Fibroblast of skin of abdomen (primary cell): ENCODE measurements around the gene PRPF38B. TPM values are rescaled to one million over a fixed set of nuclear protein-coding genes. Genes with fewer than 3 reads are reported as not detected.
"Not testable (repeated sequence)": the region's sequence is repeated elsewhere in the genome, so short reads cannot be mapped to it uniquely, and the experiment has no call there.

ENCODE experiments used
- DNase-seq: peaks from one replicate; pipeline ENCODE4 v3.0.0-alpha.2; 2013
- polyA plus RNA-seq, 2 experiments: library from polyadenylated mRNA; unstranded; fragments of 120-200 nt; gene quantifications; one replicate each; pipeline ENCODE4 v1.2.1, GENCODE V29; 2013; ENCODE audit not compliant: insufficient read length in 2 of 2

Gene PRPF38B, protein sequence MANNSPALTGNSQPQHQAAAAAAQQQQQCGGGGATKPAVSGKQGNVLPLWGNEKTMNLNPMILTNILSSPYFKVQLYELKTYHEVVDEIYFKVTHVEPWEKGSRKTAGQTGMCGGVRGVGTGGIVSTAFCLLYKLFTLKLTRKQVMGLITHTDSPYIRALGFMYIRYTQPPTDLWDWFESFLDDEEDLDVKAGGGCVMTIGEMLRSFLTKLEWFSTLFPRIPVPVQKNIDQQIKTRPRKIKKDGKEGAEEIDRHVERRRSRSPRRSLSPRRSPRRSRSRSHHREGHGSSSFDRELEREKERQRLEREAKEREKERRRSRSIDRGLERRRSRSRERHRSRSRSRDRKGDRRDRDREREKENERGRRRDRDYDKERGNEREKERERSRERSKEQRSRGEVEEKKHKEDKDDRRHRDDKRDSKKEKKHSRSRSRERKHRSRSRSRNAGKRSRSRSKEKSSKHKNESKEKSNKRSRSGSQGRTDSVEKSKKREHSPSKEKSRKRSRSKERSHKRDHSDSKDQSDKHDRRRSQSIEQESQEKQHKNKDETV
- polyA plus RNA-seq (2013, experiment 1 of 2; ENCODE audit: insufficient read length) = 34.6 TPM
- polyA plus RNA-seq (2013, experiment 2 of 2; ENCODE audit: insufficient read length) = 32.8 TPM

DNA sequence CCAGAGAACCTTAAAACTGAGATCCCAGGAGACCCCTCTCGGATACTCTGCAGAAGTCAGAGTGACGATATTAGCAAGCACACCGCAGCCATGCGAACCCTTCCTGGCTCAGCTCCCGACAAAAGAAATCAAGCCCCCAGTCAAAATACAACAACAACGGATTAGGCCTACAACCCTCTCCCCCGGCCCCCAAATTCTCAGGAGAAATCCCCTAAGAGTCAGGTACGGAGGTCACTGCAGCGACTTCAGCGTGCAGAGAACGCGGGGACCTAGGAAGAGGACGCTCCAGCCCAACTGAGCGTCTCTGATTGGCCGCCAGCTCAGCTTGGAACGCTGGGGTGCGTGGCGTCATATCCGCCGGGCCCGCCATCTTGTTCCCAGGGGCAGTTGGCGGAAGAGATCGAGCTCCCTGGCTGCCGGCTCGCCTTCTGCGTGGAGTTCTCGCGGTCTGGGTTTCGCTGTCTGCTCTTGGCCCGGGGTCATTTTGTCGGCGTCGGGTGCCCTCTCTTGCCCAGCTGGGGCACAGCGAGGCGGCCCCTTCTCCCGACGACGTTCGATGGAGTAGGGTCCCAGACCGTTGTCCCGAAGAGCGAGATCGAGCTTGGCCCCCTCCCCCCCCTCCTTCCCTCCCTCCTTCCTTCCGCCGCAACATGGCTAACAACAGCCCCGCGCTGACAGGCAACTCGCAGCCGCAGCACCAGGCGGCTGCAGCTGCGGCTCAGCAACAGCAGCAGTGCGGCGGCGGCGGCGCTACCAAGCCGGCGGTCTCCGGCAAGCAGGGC lies at the start of gene PRPF38B:
TSS of gene PRPF38B (plus strand) at position 369 of the 782 bp plus-strand sequence. CDS start at position 651, 282 bp downstream.
- peak; percentile 91 for DNase-seq

DNA sequence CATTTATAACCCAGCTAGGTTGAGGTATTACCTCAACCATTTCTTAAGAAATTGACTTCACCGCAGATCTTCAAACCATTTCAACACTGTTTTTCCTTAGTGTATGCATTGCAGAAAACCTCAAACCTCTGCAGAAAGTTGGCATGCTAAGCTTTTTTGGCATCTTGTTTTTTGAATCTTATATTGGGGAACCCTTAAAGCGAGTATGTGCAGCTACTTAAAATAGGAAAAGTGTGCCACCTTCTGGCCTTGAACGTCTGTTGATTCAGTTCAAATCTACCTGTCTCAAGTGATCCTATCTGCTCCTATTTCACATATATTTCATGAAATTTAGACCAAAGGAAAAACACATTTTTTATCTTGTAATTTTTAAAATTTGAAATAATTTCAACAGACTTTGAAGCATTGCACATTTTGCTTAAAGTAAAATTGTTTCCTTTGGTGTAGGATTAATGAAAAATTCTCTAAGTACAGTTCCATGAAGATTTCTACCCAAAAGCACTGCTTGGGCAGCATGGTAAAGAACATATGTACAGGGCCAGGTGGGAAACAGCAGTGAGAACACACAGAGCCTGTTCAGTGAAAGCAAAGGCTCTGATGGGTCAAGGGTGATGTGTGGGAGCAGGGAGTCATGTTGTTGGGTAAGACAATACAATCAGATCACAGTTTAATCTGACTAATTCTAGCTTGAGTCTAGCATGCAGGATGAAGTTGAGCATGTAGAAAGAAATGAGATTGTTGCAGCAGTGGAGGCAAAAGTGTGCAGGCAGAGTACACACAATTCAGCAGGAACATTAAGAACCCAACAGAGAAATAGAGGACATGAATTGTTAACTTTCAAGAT lies 48.4 kb upstream of the PRPF38B start:
- peak; percentile 66 for DNase-seq

DNA sequence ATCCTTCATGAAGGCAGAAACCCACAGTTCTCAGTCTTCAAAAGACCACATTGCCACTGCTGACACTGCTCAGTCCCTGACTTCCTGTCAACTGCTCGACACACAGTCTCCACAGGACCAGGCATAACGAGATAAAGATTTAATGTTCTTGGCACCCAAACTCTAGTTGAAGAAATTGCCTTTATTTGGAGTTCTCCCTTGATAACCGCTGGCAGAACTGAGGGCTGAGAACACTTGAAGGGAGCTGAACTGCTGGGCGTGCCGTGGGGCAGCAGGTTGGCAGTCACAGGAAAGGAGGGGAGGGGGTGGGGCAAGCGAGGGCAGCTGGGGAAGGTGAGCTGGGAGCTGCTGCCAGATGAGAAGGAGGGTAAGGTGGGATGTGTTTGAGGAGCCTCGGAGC lies 47.1 kb upstream of the PRPF38B start:
- no peak for DNase-seq

DNA sequence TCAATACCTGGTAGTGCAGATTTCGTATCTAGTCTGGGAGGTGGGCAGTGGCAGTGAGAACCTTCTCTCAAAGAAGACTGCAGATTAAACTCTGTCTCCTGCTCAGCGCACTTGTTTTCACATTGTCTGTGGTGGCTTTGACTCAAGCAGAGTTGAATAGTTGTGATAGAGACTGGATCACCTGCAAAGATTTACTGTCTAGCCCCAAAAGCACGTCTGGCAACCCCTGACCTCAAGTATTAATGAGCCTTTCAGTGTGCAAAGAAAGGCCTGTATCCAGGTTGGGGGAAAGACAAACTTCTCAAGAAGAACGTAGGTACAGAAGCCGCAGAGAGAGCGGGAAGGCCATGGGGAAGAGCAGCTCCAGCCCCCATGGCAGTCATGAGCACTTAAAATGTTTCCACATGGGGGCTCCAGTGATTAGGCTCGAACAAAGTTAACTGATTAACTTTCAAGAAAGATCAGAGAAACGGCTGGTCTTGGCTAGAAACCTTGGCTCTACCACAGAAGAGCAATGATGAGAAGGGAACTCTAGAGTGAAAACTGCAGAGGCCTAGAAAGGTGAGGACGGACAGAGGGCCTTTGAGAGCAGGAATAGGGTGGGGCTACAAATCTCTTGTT lies 46.4 kb upstream of the PRPF38B start:
- DNase-seq = no peak

DNA sequence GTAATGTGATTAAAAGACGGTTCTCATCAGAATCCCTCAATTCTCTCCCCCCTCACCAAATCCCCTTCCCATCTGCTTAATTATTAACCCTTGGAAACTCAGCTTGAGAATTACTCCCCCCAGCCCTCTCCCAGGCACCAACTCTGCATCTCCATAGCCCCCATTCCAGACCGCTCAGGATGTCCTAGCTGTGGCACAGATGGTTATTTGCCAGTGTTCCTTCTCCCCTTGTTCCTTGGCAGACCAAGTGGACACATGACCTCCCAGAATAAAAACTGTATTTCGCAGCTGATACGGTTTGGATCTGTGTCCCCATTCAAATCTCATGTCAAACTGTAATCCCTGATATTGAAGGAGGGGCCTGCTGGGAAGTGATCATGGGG lies 45.9 kb upstream of the PRPF38B start:
- DNase-seq = no peak

DNA sequence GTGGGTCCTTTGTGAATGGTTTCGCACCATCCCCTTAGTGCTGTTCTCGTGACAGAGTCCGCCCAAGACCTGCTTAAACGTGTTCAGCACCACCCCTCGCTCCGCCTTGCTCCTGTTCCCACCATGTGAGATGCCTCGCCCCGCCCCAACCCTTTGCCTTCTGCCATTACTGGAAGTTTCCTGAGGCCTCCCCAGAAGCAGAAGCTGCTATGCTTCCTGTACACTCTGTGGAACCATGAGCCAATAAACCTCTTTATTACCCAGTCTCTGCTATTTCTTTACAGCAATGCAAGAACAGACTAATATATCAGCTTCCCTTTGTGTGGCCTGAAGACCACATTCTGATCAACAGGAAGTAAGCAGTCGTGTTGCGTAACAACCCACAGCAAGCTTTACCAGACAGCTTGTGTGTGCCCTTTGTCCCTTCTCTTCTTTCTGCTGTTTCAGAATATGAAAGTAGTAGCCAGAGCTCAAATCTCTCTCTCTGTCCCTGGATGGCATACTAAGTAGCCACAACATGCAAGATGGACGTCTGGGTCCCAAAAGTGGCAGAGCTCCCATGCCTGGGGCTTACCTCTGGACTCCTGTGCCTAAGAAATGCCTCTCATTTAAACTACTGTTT lies 45.4 kb upstream of the PRPF38B start:
- DNase-seq = peak; percentile 72

DNA sequence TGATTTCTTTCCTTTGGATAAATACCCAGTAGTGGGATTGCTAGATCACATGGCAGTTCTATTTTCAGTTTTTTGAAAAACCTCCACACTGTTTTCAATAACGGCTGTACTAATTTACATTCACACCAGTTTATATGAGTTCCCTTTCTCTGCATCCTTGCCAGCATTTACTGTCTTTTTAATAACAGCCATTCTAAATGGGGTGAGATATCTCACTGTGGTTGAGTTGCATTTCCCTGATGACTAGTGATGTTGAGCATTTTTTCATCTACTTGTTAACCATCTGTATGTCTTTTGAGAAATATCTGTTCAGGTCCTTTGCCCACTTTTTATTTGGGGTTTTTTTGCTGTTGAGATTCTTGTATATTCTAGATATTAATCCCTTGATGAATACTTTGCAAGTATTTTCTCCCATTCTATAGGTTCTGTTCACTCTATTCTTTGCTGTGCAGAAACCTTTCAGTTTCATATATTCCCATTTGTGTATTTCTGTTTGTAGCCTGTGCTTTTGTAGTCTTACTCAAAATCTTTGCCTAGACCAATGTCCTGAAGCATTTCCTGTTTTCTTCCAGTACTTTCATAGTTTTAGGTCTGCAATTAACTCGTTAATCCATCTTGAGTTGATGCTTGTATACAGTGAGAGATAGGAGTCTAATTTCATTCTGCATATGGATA lies 38.5 kb upstream of the PRPF38B start:
- no peak for DNase-seq

DNA sequence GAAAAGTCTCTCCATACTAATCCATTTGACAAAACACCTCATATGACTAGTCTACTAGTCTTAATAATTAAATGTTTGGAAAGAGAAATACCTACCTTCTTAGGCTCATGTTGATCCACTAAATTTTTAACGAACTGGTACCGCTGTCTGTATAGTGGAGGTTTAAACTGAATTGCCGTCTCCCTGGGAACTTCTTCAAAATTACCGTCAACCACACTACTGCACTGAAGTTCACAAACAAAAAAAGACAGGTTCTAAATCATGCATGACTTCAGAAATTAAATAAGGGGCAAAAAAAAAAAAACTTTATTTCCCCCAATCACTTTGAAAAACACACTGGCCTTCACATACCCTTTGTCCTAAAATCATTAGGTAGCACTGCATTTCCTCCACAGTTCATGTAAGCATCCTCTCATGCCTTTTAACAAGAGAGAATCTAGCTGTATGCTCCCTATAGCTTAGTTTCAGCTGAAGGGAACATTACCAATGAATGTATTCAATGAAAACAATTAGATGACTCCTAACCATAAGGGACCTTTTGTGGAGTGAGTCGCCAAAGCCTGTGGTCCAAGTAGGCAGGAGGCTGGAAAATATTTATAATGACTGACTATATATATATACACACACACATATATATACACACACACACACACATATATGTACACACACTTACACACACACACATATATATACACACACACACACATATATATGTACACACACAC lies 34.6 kb upstream of the PRPF38B start:
- peak; percentile 5 for DNase-seq

DNA sequence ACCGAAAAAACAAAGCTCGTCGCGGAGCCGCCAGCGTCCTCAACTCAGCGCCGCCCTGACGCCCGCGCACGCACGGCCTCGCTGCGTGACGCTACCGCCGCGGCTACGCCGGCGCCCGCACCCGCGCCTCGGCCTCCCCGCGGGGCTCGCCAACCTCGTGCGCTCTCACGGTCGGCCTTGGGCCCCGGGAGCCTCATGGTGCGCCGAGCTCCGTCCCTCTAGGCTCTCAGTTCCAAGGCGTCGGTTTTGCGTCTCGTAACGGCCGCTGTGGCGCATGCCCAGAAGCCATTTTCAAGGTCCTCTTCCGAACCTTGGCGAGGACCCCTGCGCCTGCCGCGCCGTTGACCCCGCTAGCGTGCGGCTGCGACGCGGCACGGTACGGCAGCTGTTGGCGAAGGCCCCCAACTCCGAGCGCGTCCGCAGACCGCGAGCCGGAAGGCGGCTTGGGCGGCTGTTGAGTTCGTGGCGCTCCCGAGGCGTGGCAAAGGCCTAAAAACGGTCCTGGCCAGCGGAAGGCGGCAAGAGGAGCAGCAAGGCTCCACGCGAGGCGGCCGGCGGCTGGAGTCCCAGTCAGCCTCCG lies 31.0 kb upstream of the PRPF38B start, which contains the start of gene HENMT1:
TSS of gene HENMT1 (minus strand) at position 64 of the 580 bp plus-strand sequence. CDS start 1,209 bp downstream, outside the sequence.
- peak; percentile 74 for DNase-seq

DNA sequence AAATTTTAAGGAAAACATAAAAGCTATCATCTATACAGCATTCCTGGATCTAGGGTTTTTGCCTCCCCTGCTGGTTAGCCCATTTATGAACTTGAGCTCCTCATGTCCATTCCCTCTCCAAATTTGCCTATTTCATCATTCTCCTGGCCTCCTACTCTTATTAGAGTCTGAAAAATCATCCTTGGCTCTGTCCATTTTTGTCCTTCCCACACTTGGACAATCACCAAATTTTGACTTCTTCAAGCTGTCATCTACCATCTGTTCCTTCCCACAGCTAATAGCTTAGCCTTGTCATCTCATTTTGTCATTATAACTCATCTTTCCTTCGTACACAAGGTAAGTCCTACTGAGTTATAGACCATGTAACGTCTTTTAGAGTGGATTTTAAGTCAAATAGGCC lies 29.0 kb upstream of the PRPF38B start:
- DNase-seq = no peak

DNA sequence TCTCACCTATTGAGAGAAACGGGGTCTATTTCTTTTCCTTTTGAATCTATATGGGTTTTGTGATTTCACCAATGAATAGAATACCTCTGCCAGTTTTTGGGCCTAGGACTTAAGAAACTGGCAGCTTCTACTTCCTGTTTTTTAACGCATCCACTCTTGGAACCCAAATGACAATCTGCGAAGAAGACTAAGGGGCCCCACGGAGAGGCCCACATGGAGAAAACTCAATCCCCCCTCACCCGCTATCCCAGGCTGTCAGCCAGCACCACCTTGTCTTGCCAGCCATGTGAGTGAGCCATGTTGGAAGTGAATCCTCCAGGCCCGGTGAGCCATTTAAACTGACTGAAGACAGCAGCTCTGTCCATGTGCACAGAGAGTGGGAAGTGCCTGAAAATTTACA lies 27.6 kb upstream of the PRPF38B start:
- DNase-seq = no peak

DNA sequence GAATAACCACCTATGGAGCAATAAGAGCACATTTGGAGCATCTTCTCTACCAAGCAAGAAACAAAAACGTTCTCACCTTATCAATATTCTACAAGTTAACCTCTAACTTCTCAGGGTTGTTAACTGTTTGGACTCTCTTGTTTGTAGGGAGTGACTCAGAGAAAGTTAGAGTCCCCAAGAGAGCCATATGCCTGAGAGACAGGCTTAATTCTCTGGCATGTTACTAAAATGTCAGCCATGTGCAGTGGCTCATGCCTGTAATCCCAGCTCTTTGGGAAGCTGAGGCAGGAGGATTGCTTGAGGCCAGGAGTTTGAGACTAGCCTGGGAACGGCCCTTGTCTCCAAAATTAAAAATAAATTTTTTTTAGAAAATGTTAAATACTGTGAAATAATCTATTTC lies 27.0 kb upstream of the PRPF38B start:
- no peak for DNase-seq

DNA sequence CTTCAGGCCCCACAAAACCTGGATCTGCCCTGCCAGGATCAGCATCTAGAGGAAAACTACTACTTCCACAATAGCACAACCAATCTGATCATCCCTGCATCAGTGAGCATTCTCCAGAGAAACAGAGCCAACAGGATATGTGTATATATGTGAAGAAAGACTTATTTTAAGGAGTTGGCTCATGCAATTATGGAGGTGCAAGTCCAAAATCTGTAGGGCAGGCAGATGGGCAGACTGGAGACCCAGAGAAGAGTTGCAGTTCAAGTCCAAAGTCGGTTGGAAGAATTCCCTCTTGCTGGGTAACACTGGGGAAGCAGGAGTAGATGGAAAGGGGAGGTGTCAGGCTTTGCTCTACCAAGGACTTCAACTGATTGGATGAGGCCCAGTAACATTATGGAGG lies 26.3 kb upstream of the PRPF38B start:
- no peak for DNase-seq

DNA sequence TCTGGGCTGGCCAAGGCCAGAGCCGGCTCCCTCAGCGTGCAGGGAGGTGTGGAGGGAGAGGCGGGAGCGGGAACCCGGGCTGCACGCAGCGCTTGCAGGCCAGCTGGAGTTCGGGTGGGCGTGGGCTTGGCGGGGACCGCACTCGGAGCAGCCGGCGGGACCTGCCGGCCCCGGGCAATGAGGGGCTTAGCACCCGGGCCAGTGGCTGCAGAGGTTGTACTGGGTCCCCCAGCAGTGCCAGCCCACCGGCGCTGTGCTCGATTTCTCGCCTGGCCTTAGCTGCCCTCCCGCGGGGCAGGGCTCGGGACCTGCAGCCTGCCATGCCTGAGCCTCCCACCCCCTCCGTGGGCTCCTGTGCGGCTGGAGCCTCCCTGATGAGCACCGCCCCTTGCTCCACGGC lies 24.7 kb upstream of the PRPF38B start:
- not testable (repeated sequence) for DNase-seq

DNA sequence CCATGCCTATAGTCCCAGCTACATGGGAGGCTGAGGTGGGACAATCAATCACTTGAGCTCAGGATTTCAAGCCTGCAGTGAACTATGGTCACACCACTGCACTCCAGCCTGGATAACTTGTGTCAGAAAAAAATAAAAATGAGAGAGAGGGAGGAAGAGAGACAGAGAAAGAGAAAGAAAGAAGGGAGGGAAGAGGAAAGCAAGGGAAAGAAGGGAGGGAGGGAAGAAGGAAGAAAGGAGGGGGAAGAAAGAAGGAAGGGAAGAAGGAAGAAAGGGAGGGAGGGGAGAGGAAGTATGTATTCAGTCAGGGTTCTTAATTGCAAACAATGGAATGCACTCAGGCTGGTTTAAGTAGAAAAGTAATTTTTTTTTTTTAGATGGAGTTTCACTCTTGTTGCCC lies 23.3 kb upstream of the PRPF38B start:
- no peak for DNase-seq

DNA sequence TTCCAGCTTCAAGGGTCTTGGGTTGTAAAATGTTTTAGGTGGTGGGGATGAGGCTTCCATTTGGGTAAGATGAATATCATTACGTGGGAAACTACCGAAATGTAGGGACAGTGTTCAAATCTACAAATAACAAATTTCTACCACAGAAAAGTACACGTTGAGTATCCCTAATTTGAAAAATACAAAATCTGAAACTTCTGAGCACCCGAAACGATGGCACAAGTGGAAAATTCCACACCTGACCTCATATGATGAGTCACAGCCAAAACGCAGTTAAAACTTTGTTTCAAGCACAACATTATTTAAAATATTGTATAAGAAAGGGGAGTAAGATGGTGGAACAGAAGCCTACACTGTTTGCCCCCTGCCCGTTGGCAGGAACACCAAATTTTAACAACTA lies 22.4 kb upstream of the PRPF38B start:
- no peak for DNase-seq

DNA sequence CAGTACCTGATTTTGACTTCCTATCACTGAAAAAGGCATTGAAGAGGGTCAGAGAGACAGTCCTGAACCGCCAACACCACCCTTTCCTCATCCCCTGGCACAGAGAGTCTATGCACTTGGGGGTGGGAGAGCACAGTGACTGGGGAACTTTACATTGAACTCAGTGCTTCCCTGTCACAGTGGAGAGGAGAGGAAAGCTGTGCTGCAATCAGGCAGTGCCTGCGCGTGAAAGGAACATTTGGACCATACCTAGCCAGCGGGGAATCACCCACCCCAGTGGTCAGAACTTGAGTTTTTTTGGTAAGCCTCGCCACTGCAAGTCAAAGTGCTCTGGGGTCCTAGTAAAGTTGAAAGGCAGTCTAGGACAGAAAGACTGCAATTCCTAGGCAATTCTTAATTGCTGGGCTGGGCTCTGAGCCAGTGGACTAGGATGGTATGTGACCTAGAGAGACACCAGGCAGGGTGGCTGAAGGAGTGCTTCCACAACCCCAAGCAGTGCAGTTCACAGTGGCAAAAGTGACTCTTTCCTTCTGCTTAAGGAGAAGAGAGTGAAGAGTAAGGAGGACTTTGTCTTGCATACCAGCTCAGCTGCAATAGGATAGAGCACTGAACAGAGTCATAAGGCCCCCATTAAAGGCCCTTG lies 21.9 kb upstream of the PRPF38B start:
- no peak for DNase-seq

DNA sequence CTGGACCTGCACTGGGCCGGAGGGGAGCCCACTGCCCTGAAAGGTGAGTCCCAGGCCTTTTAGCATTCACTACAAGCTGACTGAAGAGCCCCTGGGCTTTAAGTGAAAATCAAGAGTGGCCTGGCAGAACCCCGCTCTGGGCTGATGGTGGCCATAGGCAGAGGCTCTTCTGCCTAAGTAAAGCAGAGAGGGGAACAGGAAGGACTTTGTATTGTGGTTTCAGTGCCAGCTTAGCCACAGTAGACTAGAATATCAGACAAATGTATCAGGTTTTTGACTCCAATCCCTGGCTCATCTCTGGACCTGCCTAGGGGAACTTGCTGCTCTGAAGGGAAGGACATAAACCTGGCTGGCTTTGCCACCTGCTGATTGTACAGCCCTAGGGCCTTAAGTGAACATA lies 21.0 kb upstream of the PRPF38B start:
- DNase-seq = no peak

DNA sequence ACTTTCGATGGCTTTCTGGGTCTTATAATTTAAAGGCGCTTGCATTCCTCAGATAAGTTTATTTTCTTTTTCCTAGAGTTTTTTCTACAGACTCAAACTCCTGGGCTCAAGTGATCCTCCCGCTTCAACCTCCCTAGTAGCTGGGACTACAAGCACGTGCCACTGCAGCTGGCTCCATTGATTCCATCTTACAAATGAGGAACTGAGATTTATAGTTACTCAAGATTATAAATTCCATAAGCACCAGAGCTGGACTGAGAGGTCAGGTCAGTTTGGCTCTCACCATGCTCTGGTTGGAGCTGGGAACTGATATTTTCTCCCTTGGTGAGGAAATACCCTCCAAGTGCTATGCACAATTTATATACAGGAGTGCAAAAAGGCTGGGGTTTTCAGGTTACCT lies 13.4 kb upstream of the PRPF38B start:
- no peak for DNase-seq
